Stimulated activated CD4-positive, alpha-beta T cell treated with anti-CD3 and anti-CD28 coated beads, Interleukin-1b, Interleukin-23, amount 100 ng/mL, for 48 hours (primary cell): ENCODE results near the gene KRTAP12-4.
"Not testable (repeated sequence)": the region's sequence is repeated elsewhere in the genome, so short reads cannot be mapped to it uniquely, and the experiment has no call there.

ENCODE experiments used
- DNase-seq: peaks from one replicate; pipeline ENCODE4 v3.0.0-alpha.2; 2020

KRTAP12-4 gene

GRCh38 chr21:44686843-44687561 is 32.5 kb upstream of the KRTAP12-4 start:
- no peak for DNase-seq

GRCh38 chr21:44686000-44686781 is 31.7 kb upstream of the KRTAP12-4 start:
- no peak for DNase-seq

GRCh38 chr21:44685050-44685449 is 30.6 kb upstream of the KRTAP12-4 start:
- not testable (repeated sequence) for DNase-seq

- DNase-seq: no peak
Measured at GRCh38 chr21:44684483-44684882, 30.0 kb upstream of the KRTAP12-4 start.

GRCh38 chr21:44684077-44684476 is 29.6 kb upstream of the KRTAP12-4 start:
- no peak for DNase-seq

GRCh38 chr21:44682580-44683151 is 28.2 kb upstream of the KRTAP12-4 start:
- DNase-seq: no peak

- DNase-seq: no peak
Measured at GRCh38 chr21:44681861-44682579, 27.6 kb upstream of the KRTAP12-4 start, which contains the start of gene KRTAP12-1. TSS of gene KRTAP12-1 (minus strand) at chr21:44682163. CDS start at chr21:44682123, 40 bp downstream.

GRCh38 chr21:44681152-44681551 is 26.7 kb upstream of the KRTAP12-4 start:
- no peak for DNase-seq

- no peak for DNase-seq
Measured at GRCh38 chr21:44677881-44678280, 23.4 kb upstream of the KRTAP12-4 start.

- no peak for DNase-seq
Measured at GRCh38 chr21:44671911-44672310, 17.5 kb upstream of the KRTAP12-4 start.

- no peak for DNase-seq
Measured at GRCh38 chr21:44670642-44671432, 16.4 kb upstream of the KRTAP12-4 start.

- no peak for DNase-seq
Measured at GRCh38 chr21:44667612-44668011, 13.2 kb upstream of the KRTAP12-4 start.

GRCh38 chr21:44666401-44667320 is 12.2 kb upstream of the KRTAP12-4 start, which contains the start of gene KRTAP12-2:
TSS of gene KRTAP12-2 (minus strand) at chr21:44666927. CDS start at chr21:44666886, 41 bp downstream.
- no peak for DNase-seq

GRCh38 chr21:44664691-44665090 is 10.2 kb upstream of the KRTAP12-4 start:
- no peak for DNase-seq

- DNase-seq: not testable (repeated sequence)
Measured at GRCh38 chr21:44661567-44661966, 7.1 kb upstream of the KRTAP12-4 start.

GRCh38 chr21:44658913-44659595 is 4.6 kb upstream of the KRTAP12-4 start:
- DNase-seq: no peak

- DNase-seq: no peak
Measured at GRCh38 chr21:44658541-44658910, 4.1 kb upstream of the KRTAP12-4 start.

GRCh38 chr21:44657635-44658540 is 3.4 kb upstream of the KRTAP12-4 start, which contains the start of gene KRTAP12-3:
TSS of gene KRTAP12-3 (plus strand) at chr21:44657932. CDS start at chr21:44657980, 48 bp downstream.
- DNase-seq: no peak

- no peak for DNase-seq
Measured at GRCh38 chr21:44656868-44657267, 2.4 kb upstream of the KRTAP12-4 start.
